SK-N-SH (cell line): ENCODE results near the gene PDS5A. TPM values are rescaled to one million over a fixed set of nuclear protein-coding genes. Genes with fewer than 3 reads are reported as not detected.

ENCODE experiments used
- CTCF ChIA-PET: fragments of 300-600, 350-600 bp; formaldehyde crosslinking; extraction: SDS; loops from one replicate; lab custom pipeline; 2021; lab: Yijun Ruan, JAX
- POLR2A ChIA-PET: fragments of 350-600 bp; sonication (Branson Sonifier 250); formaldehyde crosslinking; extraction: SDS; loops from one replicate; lab custom pipeline; 2020; ENCODE audit warnings: antibody characterized with exemption, inconsistent platforms; lab: Yijun Ruan, JAX
- DNase-seq: peaks from one replicate; pipeline ENCODE4 v3.0.0; 2012
- H2AFZ ChIP-seq: fragments of 200-600 bp; sonication (generic); 2 replicates; pipeline ENCODE4 v1.8.1; 2016; ENCODE audit warnings: antibody characterized with exemption, mild to moderate bottlenecking, low read depth
- H3F3A ChIP-seq: fragments of 200-600 bp; sonication (generic); replicated peaks from 2 replicates; pipeline ENCODE3; 2016; ENCODE audit warnings: antibody characterized with exemption, mild to moderate bottlenecking; ENCODE audit not compliant: insufficient read depth
- H3K27ac ChIP-seq, 2 experiments: fragments of 200-500 bp in 1 of 2; fragments of 200-600 bp in 1 of 2; sonication (Bioruptor generic) in 1 of 2; sonication (generic), shearing (Covaris generic) in 1 of 2; 2 replicates each; pipeline versions ENCODE4 v1.5.1 to v1.6.1; 2014 to 2016; ENCODE audit warnings: low read depth in 2 of 2, inconsistent platforms in 1 of 2, low read length in 1 of 2, mild to moderate bottlenecking in 1 of 2, mixed read lengths in 1 of 2
- H3K27me3 ChIP-seq: fragments of 200-600 bp; sonication (generic), shearing (Covaris generic); 2 replicates; pipeline ENCODE4 v1.6.1; 2016; ENCODE audit warnings: mixed run types; ENCODE audit not compliant: insufficient read depth
- H3K36me3 ChIP-seq, 2 experiments: fragments of 200-500 bp in 1 of 2; fragments of 200-600 bp in 1 of 2; sonication (Bioruptor generic) in 1 of 2; sonication (generic) in 1 of 2; replicated peaks in 1 of 2; 2 replicates each; pipeline versions ENCODE3 to v1.5.1; 2014 to 2016; ENCODE audit warnings: low read length in 1 of 2, mild to moderate bottlenecking in 1 of 2; ENCODE audit not compliant: insufficient read depth in 2 of 2, control insufficient read depth in 1 of 2
- H3K4me1 ChIP-seq, 2 experiments: fragments of 200-500 bp in 1 of 2; fragments of 200-600 bp in 1 of 2; sonication (Bioruptor generic) in 1 of 2; sonication (generic), shearing (Covaris generic) in 1 of 2; 2 replicates each; pipeline versions ENCODE4 v1.5.1 to v1.6.1; 2014 to 2016; ENCODE audit warnings: low read depth in 1 of 2, low read length in 1 of 2, mixed run types in 1 of 2; ENCODE audit not compliant: insufficient read depth in 2 of 2, control insufficient read depth in 1 of 2
- H3K4me2 ChIP-seq: fragments of 200-600 bp; sonication (generic), shearing (Covaris generic); 2 replicates; pipeline ENCODE4 v1.6.1; 2017; ENCODE audit warnings: mixed run types
- H3K4me3 ChIP-seq, 2 experiments: fragments of 200-500 bp in 1 of 2; fragments of 200-600 bp in 1 of 2; sonication (Bioruptor generic) in 1 of 2; sonication (generic), shearing (Covaris generic) in 1 of 2; 2 replicates each; pipeline versions ENCODE4 v1.5.1 to v1.8.1; 2014 to 2016; ENCODE audit warnings: low read depth in 2 of 2, inconsistent platforms in 1 of 2, low read length in 1 of 2, mild to moderate bottlenecking in 1 of 2, mixed read lengths in 1 of 2, moderate library complexity in 1 of 2
- H3K79me2 ChIP-seq: fragments of 200-600 bp; sonication (generic); 2 replicates; pipeline ENCODE4 v1.8.1; 2017; ENCODE audit warnings: mild to moderate bottlenecking; ENCODE audit not compliant: insufficient read depth
- H3K9ac ChIP-seq: fragments of 200-600 bp; sonication (generic); 2 replicates; pipeline ENCODE4 v1.6.1; 2017; ENCODE audit warnings: mixed run types
- H3K9me2 ChIP-seq: fragments of 200-600 bp; sonication (generic); 2 replicates; pipeline ENCODE4 v1.6.1; 2017; ENCODE audit warnings: mixed run types
- H3K9me3 ChIP-seq: fragments of 200-600 bp; sonication (generic); 2 replicates; pipeline ENCODE4 v1.6.1; 2017; ENCODE audit warnings: mixed run types, mild to moderate bottlenecking, moderate library complexity
- H4K20me1 ChIP-seq: fragments of 200-600 bp; sonication (generic); 2 replicates; pipeline ENCODE4 v1.6.1; 2017; ENCODE audit warnings: mild to moderate bottlenecking, mixed run types; ENCODE audit not compliant: insufficient read depth
- CHD2 ChIP-seq: fragments of 150-350 bp; IDR thresholded peaks from 2 replicates; pipeline ENCODE4 v1.6.1; 2018; ENCODE audit warnings: low read length; ENCODE audit not compliant: partially characterized antibody
- CTCF ChIP-seq: fragments of 200-600 bp; sonication (generic); IDR thresholded peaks from 2 replicates; pipeline ENCODE4 v1.6.1; 2017; ENCODE audit warnings: antibody characterized with exemption, mild to moderate bottlenecking, moderate library complexity
- EZH2phosphoT487 ChIP-seq: fragments of 200-600 bp; sonication (generic); IDR thresholded peaks from 2 replicates; pipeline ENCODE4 v1.6.1; 2017; ENCODE audit warnings: low read depth, mixed run types, mild to moderate bottlenecking, antibody characterized with exemption, moderate library complexity, borderline replicate concordance
- FOXJ3 ChIP-seq: sonication (generic); formaldehyde crosslinking; IDR thresholded peaks from 2 replicates; pipeline ENCODE4 v1.5.1; 2020; ENCODE audit warnings: mild to moderate bottlenecking, missing genetic modification reagents
- FOXM1 ChIP-seq: IDR thresholded peaks from 2 replicates; pipeline ENCODE4 v1.4.0; 2012; ENCODE audit warnings: low read depth, mild to moderate bottlenecking
- GABPA ChIP-seq: IDR thresholded peaks from 2 replicates; pipeline ENCODE4 v1.4.0; 2012; ENCODE audit warnings: low read depth, mild to moderate bottlenecking
- GATA2 ChIP-seq: sonication (generic); formaldehyde crosslinking; IDR thresholded peaks from 2 replicates; pipeline ENCODE4 v1.5.0; 2020; ENCODE audit warnings: mild to moderate bottlenecking, missing genetic modification reagents
- JUND ChIP-seq: IDR thresholded peaks from 2 replicates; pipeline ENCODE4 v1.4.0; 2012
- MXI1 ChIP-seq: IDR thresholded peaks from 2 replicates; pipeline ENCODE4 v1.6.1; 2012; ENCODE audit warnings: mild to moderate bottlenecking, low read depth, low read length, improper control_type of control experiment
- NRF1 ChIP-seq: IDR thresholded peaks from 2 replicates; pipeline ENCODE4 v1.6.1; 2012; ENCODE audit warnings: low read depth, mild to moderate bottlenecking, low read length
- RAD21 ChIP-seq: IDR thresholded peaks from 2 replicates; pipeline ENCODE4 v1.6.1; 2012; ENCODE audit warnings: mild to moderate bottlenecking, low read length
- REST ChIP-seq: IDR thresholded peaks from 2 replicates; pipeline ENCODE4 v1.6.1; 2012; ENCODE audit warnings: mild to moderate bottlenecking, low read depth, low read length, moderate library complexity
- RXRA ChIP-seq: IDR thresholded peaks from 2 replicates; pipeline ENCODE4 v1.4.0; 2012; ENCODE audit warnings: low read depth, mild to moderate bottlenecking, borderline replicate concordance
- SIN3A ChIP-seq: IDR thresholded peaks from 2 replicates; pipeline ENCODE4 v1.6.1; 2012; ENCODE audit warnings: low read depth, mild to moderate bottlenecking, low read length, moderate library complexity, borderline replicate concordance
- SMC3 ChIP-seq: IDR thresholded peaks from 2 replicates; pipeline ENCODE4 v1.6.1; 2012; ENCODE audit warnings: low read depth, low read length, improper control_type of control experiment
- TAF1 ChIP-seq: IDR thresholded peaks from 2 replicates; pipeline ENCODE4 v1.6.1; 2012; ENCODE audit warnings: low read depth, mild to moderate bottlenecking, low read length, moderate library complexity, borderline replicate concordance
- ZBTB33 ChIP-seq: IDR thresholded peaks from 2 replicates; pipeline ENCODE4 v1.4.0; 2012; ENCODE audit warnings: low read depth, borderline replicate concordance
- WGBS: methylation state at CpG from one replicate; pipeline ENCODE4 v1.1.6; 2017; ENCODE audit warnings: low lambda C conversion rate; 5-methylcytosine and 5-hydroxymethylcytosine counted together
- polyA plus RNA-seq, 3 experiments: library from polyadenylated mRNA; depleted of rRNA; stranded (reverse); fragments of >200 nt; gene quantifications; 2 replicates each; pipeline ENCODE4 v1.2.3, GENCODE V29; 2012
- TF ChIP-seq, protein P1 (sequence below): IDR thresholded peaks from 2 replicates; pipeline ENCODE4 v1.4.0; 2012; ENCODE audit warnings: low read depth

The PDS5A gene, protein sequence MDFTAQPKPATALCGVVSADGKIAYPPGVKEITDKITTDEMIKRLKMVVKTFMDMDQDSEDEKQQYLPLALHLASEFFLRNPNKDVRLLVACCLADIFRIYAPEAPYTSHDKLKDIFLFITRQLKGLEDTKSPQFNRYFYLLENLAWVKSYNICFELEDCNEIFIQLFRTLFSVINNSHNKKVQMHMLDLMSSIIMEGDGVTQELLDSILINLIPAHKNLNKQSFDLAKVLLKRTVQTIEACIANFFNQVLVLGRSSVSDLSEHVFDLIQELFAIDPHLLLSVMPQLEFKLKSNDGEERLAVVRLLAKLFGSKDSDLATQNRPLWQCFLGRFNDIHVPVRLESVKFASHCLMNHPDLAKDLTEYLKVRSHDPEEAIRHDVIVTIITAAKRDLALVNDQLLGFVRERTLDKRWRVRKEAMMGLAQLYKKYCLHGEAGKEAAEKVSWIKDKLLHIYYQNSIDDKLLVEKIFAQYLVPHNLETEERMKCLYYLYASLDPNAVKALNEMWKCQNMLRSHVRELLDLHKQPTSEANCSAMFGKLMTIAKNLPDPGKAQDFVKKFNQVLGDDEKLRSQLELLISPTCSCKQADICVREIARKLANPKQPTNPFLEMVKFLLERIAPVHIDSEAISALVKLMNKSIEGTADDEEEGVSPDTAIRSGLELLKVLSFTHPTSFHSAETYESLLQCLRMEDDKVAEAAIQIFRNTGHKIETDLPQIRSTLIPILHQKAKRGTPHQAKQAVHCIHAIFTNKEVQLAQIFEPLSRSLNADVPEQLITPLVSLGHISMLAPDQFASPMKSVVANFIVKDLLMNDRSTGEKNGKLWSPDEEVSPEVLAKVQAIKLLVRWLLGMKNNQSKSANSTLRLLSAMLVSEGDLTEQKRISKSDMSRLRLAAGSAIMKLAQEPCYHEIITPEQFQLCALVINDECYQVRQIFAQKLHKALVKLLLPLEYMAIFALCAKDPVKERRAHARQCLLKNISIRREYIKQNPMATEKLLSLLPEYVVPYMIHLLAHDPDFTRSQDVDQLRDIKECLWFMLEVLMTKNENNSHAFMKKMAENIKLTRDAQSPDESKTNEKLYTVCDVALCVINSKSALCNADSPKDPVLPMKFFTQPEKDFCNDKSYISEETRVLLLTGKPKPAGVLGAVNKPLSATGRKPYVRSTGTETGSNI (N-terminal part only)
- polyA plus RNA-seq (2012; rRNA removed): 14.1 and 18.1 TPM in 2 replicates
- polyA plus RNA-seq (2012; cell fraction: cytosol; rRNA removed): 22.0 and 23.7 TPM in 2 replicates
- 10.5 and 21.5 TPM in 2 replicates for polyA plus RNA-seq (2012; cell fraction: nucleus; rRNA removed)

GRCh38 chr4:39977489-39978377 is at the start of gene PDS5A:
Gene PDS5A (minus strand): TSS chr4:39977911. CDS start chr4:39976577, 1,334 bp downstream.
- peak within 1 kb of the TSS; percentile 82 to 99 for H3K4me3 ChIP-seq
- TF ChIP-seq EZH2phosphoT487 (no peak), GATA2 (CRISPR knock-in tag) (no peak), RXRA (no peak), SIN3A (peak; percentile 93; the same call in 1 of the 2 replicates), SMC3 (peak; percentile 59), NRF1 (peak; percentile 55), MXI1 (peak; percentile 86; the same call in 1 of the 2 replicates), FOXJ3 (CRISPR knock-in tag) (no peak), REST (no peak; the same call in 1 of the 2 replicates), JUND (no peak), GABPA (peak; percentile 62), ZBTB33 (peak; percentile 93), CTCF (peak; percentile 70), TAF1 (peak; percentile 34; the same call in 1 of the 2 replicates), CHD2 (peak; percentile 98), FOXM1 (no peak), RAD21 (peak; percentile 58)
- TF ChIP-seq, protein P1, sequence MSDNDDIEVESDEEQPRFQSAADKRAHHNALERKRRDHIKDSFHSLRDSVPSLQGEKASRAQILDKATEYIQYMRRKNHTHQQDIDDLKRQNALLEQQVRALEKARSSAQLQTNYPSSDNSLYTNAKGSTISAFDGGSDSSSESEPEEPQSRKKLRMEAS: peak; percentile 76
- peaks cover 30% of the 10 kb centered on the region for H4K20me1 ChIP-seq
- CTCF ChIA-PET: interaction anchor here (0.6 to 1.9 kb wide), 41 partner anchors 9 to 742 kb away, joined by 3 to 16 read pairs (median 3); partner anchors contain the start of genes N4BP2, RPL9, SMIM14 and UBE2K
- peak within 1 kb of the TSS; percentile 87 to 89 for H3K27ac ChIP-seq
- H3K79me2 ChIP-seq: peaks cover 44% of the 10 kb centered on the region
- H3K4me1 ChIP-seq: peaks cover 6 to 10% of the 10 kb centered on the region in 2 experiments; a peak in 2 of 4 replicates
- POLR2A ChIA-PET: no interaction called here
- peak within 1 kb of the TSS; percentile 99 for H3K9ac ChIP-seq
- H3F3A ChIP-seq: peaks cover 3% of the 10 kb centered on the region
- peak within 1 kb of the TSS; percentile 99 for H2AFZ ChIP-seq
- peaks cover 19 to 31% of the 10 kb centered on the region in 2 experiments for H3K36me3 ChIP-seq
- no peaks in the 10 kb centered on the region for H3K9me3 ChIP-seq
- 11% methylated on average over 24 of the region's 117 CpGs for WGBS
- peak; percentile 98 for DNase-seq
- H3K9me2 ChIP-seq: no peaks in the 10 kb centered on the region
- no peaks in the 10 kb centered on the region for H3K27me3 ChIP-seq
- peak within 1 kb of the TSS; percentile 98 for H3K4me2 ChIP-seq
